Neural cell (in vitro differentiated cells): ENCODE measurements around the gene STX19.

Experiments used
- TAF1 ChIP-seq: IDR thresholded peaks from 2 replicates; pipeline ENCODE4 v1.6.1; 2012; ENCODE audit warnings: low read depth
- TF ChIP-seq, protein P1 (sequence below): fragments of 450-650 bp; IDR thresholded peaks from 2 replicates; pipeline ENCODE4 v1.5.1; 2014; ENCODE audit warnings: antibody characterized with exemption, mild to moderate bottlenecking, moderate library complexity; ENCODE audit not compliant: poor library complexity, severe bottlenecking

DNA sequence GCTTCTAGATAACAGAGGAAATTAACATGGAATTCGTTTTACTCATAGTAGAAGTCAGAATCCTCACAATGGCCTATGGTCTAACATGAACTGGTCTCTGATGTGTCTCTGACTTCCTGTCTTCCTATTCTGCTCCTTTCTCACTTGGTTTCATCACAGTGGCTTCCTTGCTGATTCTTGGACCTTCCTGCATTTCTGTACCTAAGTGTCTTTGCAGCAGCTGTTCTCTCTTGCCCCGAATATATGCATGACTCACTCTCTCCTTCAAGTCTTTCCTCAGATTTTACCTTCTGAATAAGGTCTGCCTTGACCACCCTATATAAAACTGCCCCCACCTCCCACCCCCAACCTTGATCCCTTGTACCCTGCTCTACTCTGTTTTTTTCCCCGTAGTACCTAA is 34.3 kb downstream of the STX19 start:
- no peak for TF ChIP-seq TAF1
- TF ChIP-seq, protein P1, sequence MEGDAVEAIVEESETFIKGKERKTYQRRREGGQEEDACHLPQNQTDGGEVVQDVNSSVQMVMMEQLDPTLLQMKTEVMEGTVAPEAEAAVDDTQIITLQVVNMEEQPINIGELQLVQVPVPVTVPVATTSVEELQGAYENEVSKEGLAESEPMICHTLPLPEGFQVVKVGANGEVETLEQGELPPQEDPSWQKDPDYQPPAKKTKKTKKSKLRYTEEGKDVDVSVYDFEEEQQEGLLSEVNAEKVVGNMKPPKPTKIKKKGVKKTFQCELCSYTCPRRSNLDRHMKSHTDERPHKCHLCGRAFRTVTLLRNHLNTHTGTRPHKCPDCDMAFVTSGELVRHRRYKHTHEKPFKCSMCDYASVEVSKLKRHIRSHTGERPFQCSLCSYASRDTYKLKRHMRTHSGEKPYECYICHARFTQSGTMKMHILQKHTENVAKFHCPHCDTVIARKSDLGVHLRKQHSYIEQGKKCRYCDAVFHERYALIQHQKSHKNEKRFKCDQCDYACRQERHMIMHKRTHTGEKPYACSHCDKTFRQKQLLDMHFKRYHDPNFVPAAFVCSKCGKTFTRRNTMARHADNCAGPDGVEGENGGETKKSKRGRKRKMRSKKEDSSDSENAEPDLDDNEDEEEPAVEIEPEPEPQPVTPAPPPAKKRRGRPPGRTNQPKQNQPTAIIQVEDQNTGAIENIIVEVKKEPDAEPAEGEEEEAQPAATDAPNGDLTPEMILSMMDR: no peak
